Kidney capillary endothelial cell (primary cell): Measurements from ENCODE around the gene FEM1B.

Experiments
- DNase-seq: peaks from one replicate; pipeline ENCODE4 v3.0.0-alpha.2; 2018; ENCODE audit warnings: low spot score

Gene FEM1B

GRCh38 chr15:68309024-68309423 is 31.5 kb downstream of the FEM1B start:
- no peak for DNase-seq

- no peak for DNase-seq
Measured at GRCh38 chr15:68310178-68310803, 32.7 kb downstream of the FEM1B start.

GRCh38 chr15:68310804-68311463 is 33.4 kb downstream of the FEM1B start:
- DNase-seq, result no peak

- no peak for DNase-seq
Measured at GRCh38 chr15:68311464-68311835, 33.9 kb downstream of the FEM1B start.

- no peak for DNase-seq
Measured at GRCh38 chr15:68311859-68312557, 34.5 kb downstream of the FEM1B start.

- no peak for DNase-seq
Measured at GRCh38 chr15:68312701-68313204, 35.2 kb downstream of the FEM1B start.

- DNase-seq, result no peak
Measured at GRCh38 chr15:68313501-68314410, 36.2 kb downstream of the FEM1B start.

- DNase-seq, result no peak
Measured at GRCh38 chr15:68314563-68314962, 37.0 kb downstream of the FEM1B start.

GRCh38 chr15:68315035-68315434 is 37.5 kb downstream of the FEM1B start:
- no peak for DNase-seq

- DNase-seq, result no peak
Measured at GRCh38 chr15:68315495-68316031, 38.0 kb downstream of the FEM1B start.

- DNase-seq, result no peak
Measured at GRCh38 chr15:68316061-68316804, 38.7 kb downstream of the FEM1B start.

GRCh38 chr15:68317281-68318007 is 39.9 kb downstream of the FEM1B start:
- DNase-seq, result no peak

- no peak for DNase-seq
Measured at GRCh38 chr15:68318008-68318835, 40.7 kb downstream of the FEM1B start.

GRCh38 chr15:68318931-68319909 is 41.7 kb downstream of the FEM1B start:
- DNase-seq, result no peak

GRCh38 chr15:68319997-68320396 is 42.5 kb downstream of the FEM1B start:
- DNase-seq, result no peak

GRCh38 chr15:68321229-68321628 is 43.7 kb downstream of the FEM1B start:
- DNase-seq, result no peak

GRCh38 chr15:68322796-68323195 is 45.3 kb downstream of the FEM1B start:
- no peak for DNase-seq

- DNase-seq, result no peak
Measured at GRCh38 chr15:68325726-68326125, 48.2 kb downstream of the FEM1B start.
